GM18873 (cell line): Measurements from ENCODE around the gene NTSR1.

ENCODE experiments used
- ATAC-seq: cut with Tn5 transposase; IDR thresholded peaks from one replicate; pipeline ENCODE4 v1.9.1; 2021; ENCODE audit warnings: mild to moderate bottlenecking, moderate library complexity, moderate number of reproducible peaks; ENCODE audit not compliant: unreplicated experiment, low FRiP score

NTSR1 gene

GRCh38 chr20:62723768-62724450, 15.3 kb downstream of the NTSR1 start:
- ATAC-seq: no peak

GRCh38 chr20:62724692-62725595, 16.3 kb downstream of the NTSR1 start:
- ATAC-seq: no peak

- ATAC-seq: no peak
These were observed 17.1 kb downstream of the NTSR1 start for GRCh38 chr20:62725596-62726268.

GRCh38 chr20:62726276-62726675, 17.6 kb downstream of the NTSR1 start:
- no peak for ATAC-seq

- no peak for ATAC-seq
These were observed 18.3 kb downstream of the NTSR1 start for GRCh38 chr20:62726716-62727583.

GRCh38 chr20:62727584-62728027, 19.0 kb downstream of the NTSR1 start:
- ATAC-seq: no peak

- no peak for ATAC-seq
These were observed 19.6 kb downstream of the NTSR1 start for GRCh38 chr20:62728028-62728780.

GRCh38 chr20:62728781-62729300, 20.2 kb downstream of the NTSR1 start:
- ATAC-seq: no peak

- ATAC-seq: no peak
These were observed 21.8 kb downstream of the NTSR1 start for GRCh38 chr20:62730481-62730880.

- ATAC-seq: no peak
These were observed 23.6 kb downstream of the NTSR1 start for GRCh38 chr20:62732031-62732760.

- ATAC-seq: no peak
These were observed 24.3 kb downstream of the NTSR1 start for GRCh38 chr20:62732842-62733525.

GRCh38 chr20:62733526-62733842, 24.8 kb downstream of the NTSR1 start:
- ATAC-seq: no peak

GRCh38 chr20:62733891-62734290, 25.3 kb downstream of the NTSR1 start:
- ATAC-seq: no peak

- ATAC-seq: no peak
These were observed 25.7 kb downstream of the NTSR1 start for GRCh38 chr20:62734326-62734725.

- no peak for ATAC-seq
These were observed 26.2 kb downstream of the NTSR1 start for GRCh38 chr20:62734881-62735280.

- no peak for ATAC-seq
These were observed 26.7 kb downstream of the NTSR1 start for GRCh38 chr20:62735331-62735821.

GRCh38 chr20:62736026-62736406, 27.4 kb downstream of the NTSR1 start:
- ATAC-seq: no peak
